Measurements from ENCODE around the gene PEX11A. TPM values are rescaled to one million over a fixed set of nuclear protein-coding genes. Genes with fewer than 3 reads are reported as not detected.

Gene PEX11A
- total RNA-seq, 1 experiment from 2014 or later: 6.2 TPM

DNA sequence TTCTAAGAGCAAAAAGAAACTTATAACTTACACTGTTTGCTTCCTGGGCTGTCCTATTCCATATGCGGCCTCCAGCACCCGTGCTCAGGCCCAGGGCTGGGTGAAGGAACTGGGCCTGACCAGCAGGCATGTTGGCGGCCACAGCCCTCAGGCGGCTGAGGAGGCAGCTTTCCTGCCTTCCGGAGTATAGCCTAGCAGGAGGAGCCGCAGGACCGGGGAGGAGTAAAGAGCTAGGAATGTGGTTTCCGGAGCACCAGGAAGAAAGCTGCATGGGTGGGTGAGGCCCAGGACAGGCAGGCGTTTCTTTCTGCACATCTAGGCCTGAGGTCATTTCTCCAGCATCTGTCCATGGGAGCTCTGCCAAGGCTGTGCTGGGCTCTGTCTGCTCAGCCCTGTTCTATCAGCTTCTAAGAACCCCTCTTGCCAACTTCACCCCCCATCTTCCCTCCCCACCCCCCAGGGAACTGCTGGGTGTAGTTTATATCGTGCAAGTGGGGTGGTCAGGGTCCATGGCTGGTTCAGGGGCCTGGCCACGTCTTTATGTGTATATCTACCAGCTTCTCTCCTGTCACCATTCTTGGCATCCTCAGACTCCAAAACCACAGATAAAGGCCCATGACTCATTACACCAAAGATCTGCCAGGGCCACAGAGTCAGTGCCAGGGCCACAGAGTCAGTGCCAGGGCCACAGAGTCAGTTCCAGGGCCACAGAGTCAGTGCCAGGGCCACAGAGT lies 27.5 kb downstream of the PEX11A start:
- Histone ChIP-seq H3K9me3 (ENCODE audit: control insufficient read depth, insufficient read depth, low read depth, low read length) (no peaks in the 10 kb centered on the region), H3K27ac (ENCODE audit: low read length) (no peak overlapping the region), H3K27me3 (ENCODE audit: control insufficient read depth, insufficient read depth, low read length) (no peaks in the 10 kb centered on the region; the same call in 1 of the 2 replicates), H3K4me3 (ENCODE audit: low read depth in 2 of 2, low read length in 2 of 2) (no peak overlapping the region), H3K4me1 (ENCODE audit: control insufficient read depth, insufficient read depth, low read length) (peaks cover 12% of the 10 kb centered on the region), H3K36me3 (ENCODE audit: control insufficient read depth, insufficient read depth, low read length) (no peaks in the 10 kb centered on the region)
- in situ Hi-C loops (cut with HindIII; ENCODE audit: low pct_unique_long_range_greater_than_20kb, low sequenced_read_pairs): no loop called here
- TF ChIP-seq SIN3A (IDR thresholded peaks at IDR 0.05; ENCODE audit: borderline replicate concordance, insufficient read depth, low read depth, low read length) (no peak), POLR2AphosphoS5 (IDR thresholded peaks at IDR 0.05; ENCODE audit: low read depth, low read length) (no peak)
- TF ChIP-seq, protein P1, sequence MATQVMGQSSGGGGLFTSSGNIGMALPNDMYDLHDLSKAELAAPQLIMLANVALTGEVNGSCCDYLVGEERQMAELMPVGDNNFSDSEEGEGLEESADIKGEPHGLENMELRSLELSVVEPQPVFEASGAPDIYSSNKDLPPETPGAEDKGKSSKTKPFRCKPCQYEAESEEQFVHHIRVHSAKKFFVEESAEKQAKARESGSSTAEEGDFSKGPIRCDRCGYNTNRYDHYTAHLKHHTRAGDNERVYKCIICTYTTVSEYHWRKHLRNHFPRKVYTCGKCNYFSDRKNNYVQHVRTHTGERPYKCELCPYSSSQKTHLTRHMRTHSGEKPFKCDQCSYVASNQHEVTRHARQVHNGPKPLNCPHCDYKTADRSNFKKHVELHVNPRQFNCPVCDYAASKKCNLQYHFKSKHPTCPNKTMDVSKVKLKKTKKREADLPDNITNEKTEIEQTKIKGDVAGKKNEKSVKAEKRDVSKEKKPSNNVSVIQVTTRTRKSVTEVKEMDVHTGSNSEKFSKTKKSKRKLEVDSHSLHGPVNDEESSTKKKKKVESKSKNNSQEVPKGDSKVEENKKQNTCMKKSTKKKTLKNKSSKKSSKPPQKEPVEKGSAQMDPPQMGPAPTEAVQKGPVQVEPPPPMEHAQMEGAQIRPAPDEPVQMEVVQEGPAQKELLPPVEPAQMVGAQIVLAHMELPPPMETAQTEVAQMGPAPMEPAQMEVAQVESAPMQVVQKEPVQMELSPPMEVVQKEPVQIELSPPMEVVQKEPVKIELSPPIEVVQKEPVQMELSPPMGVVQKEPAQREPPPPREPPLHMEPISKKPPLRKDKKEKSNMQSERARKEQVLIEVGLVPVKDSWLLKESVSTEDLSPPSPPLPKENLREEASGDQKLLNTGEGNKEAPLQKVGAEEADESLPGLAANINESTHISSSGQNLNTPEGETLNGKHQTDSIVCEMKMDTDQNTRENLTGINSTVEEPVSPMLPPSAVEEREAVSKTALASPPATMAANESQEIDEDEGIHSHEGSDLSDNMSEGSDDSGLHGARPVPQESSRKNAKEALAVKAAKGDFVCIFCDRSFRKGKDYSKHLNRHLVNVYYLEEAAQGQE (IDR thresholded peaks at IDR 0.05; ENCODE audit: insufficient read depth in 1 of 2, low read depth in 2 of 2, low read length in 1 of 2): no peak
- ChIA-PET POLR2A (no interaction called here), CTCF (no interaction called here)
- intact Hi-C loops (cut with micrococcal nuclease; ENCODE audit: unreplicated experiment): no loop called here
- BruUV-seq (replicated peaks): no TSS peak
- DNase-seq (ENCODE audit: low read depth, low spot score) (no peak), ATAC-seq (no peak)

DNA sequence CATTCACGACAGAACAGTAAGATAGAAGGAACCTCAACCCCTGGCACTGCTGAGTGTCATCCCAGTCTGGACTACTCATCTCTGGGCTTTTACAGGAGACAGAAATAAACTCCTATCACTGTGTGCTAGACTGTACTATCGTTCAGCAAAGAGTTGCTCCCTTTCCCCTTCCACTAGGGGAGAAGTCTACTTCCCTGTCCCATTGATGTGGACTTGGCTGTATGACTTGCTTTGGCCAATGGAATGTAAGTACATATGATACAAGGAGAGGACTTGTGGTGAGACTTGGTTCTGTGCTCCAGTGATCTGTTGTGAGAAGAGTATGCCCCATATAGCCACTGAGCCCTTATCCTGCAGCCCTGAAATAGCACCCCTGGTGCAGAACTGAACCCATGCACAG lies 30.0 kb downstream of the PEX11A start:
- Histone ChIP-seq H3K9me3 (ENCODE audit: control insufficient read depth, insufficient read depth, low read depth, low read length) (no peaks in the 10 kb centered on the region), H3K4me1 (ENCODE audit: control insufficient read depth, insufficient read depth, low read length) (peaks cover 5% of the 10 kb centered on the region), H3K36me3 (ENCODE audit: control insufficient read depth, insufficient read depth, low read length) (no peaks in the 10 kb centered on the region), H3K27ac (ENCODE audit: low read length) (no peak overlapping the region), H3K27me3 (ENCODE audit: control insufficient read depth, insufficient read depth, low read length) (no peaks in the 10 kb centered on the region; the same call in 1 of the 2 replicates), H3K4me3 (ENCODE audit: low read depth in 2 of 2, low read length in 2 of 2) (no peak overlapping the region)
- no TSS peak for BruUV-seq (replicated peaks)
- DNase-seq (ENCODE audit: low read depth, low spot score) (no peak), ATAC-seq (no peak)
- CTCF ChIA-PET: no interaction called here
- intact Hi-C loops (cut with micrococcal nuclease; ENCODE audit: unreplicated experiment): no loop called here
- in situ Hi-C loops (cut with HindIII; ENCODE audit: low pct_unique_long_range_greater_than_20kb, low sequenced_read_pairs): no loop called here
- TF ChIP-seq SIN3A (IDR thresholded peaks at IDR 0.05; ENCODE audit: borderline replicate concordance, insufficient read depth, low read depth, low read length): no peak
- no peak for TF ChIP-seq TCF7L2 (IDR thresholded peaks at IDR 0.05; ENCODE audit: low read depth, low read length)
- TF ChIP-seq, protein P1 (IDR thresholded peaks at IDR 0.05; ENCODE audit: insufficient read depth in 1 of 2, low read depth in 2 of 2, low read length in 1 of 2): no peak
- no peak for TF ChIP-seq POLR2AphosphoS5 (IDR thresholded peaks at IDR 0.05; ENCODE audit: low read depth, low read length)
- TF ChIP-seq, protein P2, sequence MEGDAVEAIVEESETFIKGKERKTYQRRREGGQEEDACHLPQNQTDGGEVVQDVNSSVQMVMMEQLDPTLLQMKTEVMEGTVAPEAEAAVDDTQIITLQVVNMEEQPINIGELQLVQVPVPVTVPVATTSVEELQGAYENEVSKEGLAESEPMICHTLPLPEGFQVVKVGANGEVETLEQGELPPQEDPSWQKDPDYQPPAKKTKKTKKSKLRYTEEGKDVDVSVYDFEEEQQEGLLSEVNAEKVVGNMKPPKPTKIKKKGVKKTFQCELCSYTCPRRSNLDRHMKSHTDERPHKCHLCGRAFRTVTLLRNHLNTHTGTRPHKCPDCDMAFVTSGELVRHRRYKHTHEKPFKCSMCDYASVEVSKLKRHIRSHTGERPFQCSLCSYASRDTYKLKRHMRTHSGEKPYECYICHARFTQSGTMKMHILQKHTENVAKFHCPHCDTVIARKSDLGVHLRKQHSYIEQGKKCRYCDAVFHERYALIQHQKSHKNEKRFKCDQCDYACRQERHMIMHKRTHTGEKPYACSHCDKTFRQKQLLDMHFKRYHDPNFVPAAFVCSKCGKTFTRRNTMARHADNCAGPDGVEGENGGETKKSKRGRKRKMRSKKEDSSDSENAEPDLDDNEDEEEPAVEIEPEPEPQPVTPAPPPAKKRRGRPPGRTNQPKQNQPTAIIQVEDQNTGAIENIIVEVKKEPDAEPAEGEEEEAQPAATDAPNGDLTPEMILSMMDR (IDR thresholded peaks at IDR 0.05): no peak
- POLR2A ChIA-PET: no interaction called here

All from Panc1 (cell line).